Right lobe of liver (tissue), 6 donors: ENCODE data around the gene IGLON5. TPM values are rescaled to one million over a fixed set of nuclear protein-coding genes. Genes with fewer than 3 reads are reported as not detected.

Experiments used
- ATAC-seq, 4 donors: fragments of 200-7000 bp; cut with Tn5 transposase; one replicate each; pipeline ENCODE4 v1.9.1; 2020; ENCODE audit warnings: mild to moderate bottlenecking in 4 of 4, moderate library complexity in 4 of 4
- DNase-seq, 3 donors: peaks; one replicate each; pipeline ENCODE4 v3.0.0-alpha.2; 2020
- H3K27ac ChIP-seq, 3 donors: fragments of 200-600 bp; one replicate each; pipeline ENCODE4 v1.8.0; 2022
- H3K27me3 ChIP-seq, 2 donors: fragments of 200-600 bp; one replicate each; pipeline ENCODE4 v1.8.0; 2022
- H3K36me3 ChIP-seq, 4 donors: fragments of 200-600 bp; sonication (generic) in 1 of 4; one replicate each; pipeline versions ENCODE4 v1.5.1 to v1.8.0; 2017 to 2022; ENCODE audit warnings: control low read depth in 1 of 4
- H3K4me1 ChIP-seq, 4 donors: fragments of 200-600 bp; sonication (generic) in 1 of 4; one replicate each; pipeline versions ENCODE4 v1.5.1 to v1.8.0; 2017 to 2022; ENCODE audit warnings: control low read depth in 1 of 4
- H3K4me3 ChIP-seq, 3 donors: fragments of 200-600 bp; one replicate each; pipeline ENCODE4 v1.8.0; 2022
- H3K9me3 ChIP-seq, 4 donors: fragments of 200-600 bp; sonication (generic) in 1 of 4; one replicate each; pipeline versions ENCODE4 v1.5.1 to v1.8.0; 2017 to 2022; ENCODE audit warnings: control low read depth in 1 of 4
- CTCF ChIP-seq, 4 donors: fragments of 200-600 bp in 3 of 4; fragments of 450-650 bp in 1 of 4; IDR thresholded peaks; one replicate each; pipeline versions ENCODE4 v1.5.1 to v1.8.0; 2016 to 2022; ENCODE audit warnings: antibody characterized with exemption in 4 of 4, mild to moderate bottlenecking in 2 of 4
- POLR2A ChIP-seq: fragments of 450-650 bp; IDR thresholded peaks from one replicate; pipeline ENCODE4 v1.6.1; 2017; ENCODE audit warnings: antibody characterized with exemption, mild to moderate bottlenecking
- WGBS: methylation state at CpG from one replicate; pipeline ENCODE4 v1.1.6; 2018; ENCODE audit warnings: low coverage, low lambda C conversion rate; ENCODE audit not compliant: insufficient coverage; ENCODE audit errors: missing lambda C conversion rate; 5-methylcytosine and 5-hydroxymethylcytosine counted together
- intact Hi-C, 2 donors: fragments of 100-400 bp; cut with DNase I; formaldehyde crosslinking; loops; one replicate each; pipeline versions ENCODE4 v1.11.2 to v1.14.1; 2022
- total RNA-seq, 6 experiments: library from RNA; depleted of rRNA in 2 of 6; stranded (reverse); fragments of >200 nt in 2 of 6; fragmentation: NEBNext Ultra II Directional in 3 of 6; extraction: Animal tissue kit (Norgen Biotek cat#: 25700) in 3 of 6; gene quantifications; one replicate each; pipeline versions ENCODE4 v1.1.0 to v1.2.4, GENCODE V29; 2016 to 2023
- donor health status: DM: no; HTN: yes; CAD: no.
- donor health status: DM: no; HTN: no; CAD: no.
- donor health status: DM: no; HTN: no; CAD: no.
- donor health status: DM: no; HTN: yes; CAD: no.
- donor health status: DM: no; HTN: yes; CAD: no.

Gene IGLON5
- total RNA-seq, 6 experiments from 2014 or later: 0.27 to 0.80 (median 0.49) TPM

GRCh38 chr19:51370230-51370629 lies 58.8 kb downstream of the IGLON5 start:
- DNase-seq: no peak
- no peak overlapping the region for H3K4me3 ChIP-seq
- H3K27ac ChIP-seq: no peak overlapping the region
- TF ChIP-seq POLR2A: no peak
- no peak for TF ChIP-seq CTCF (IDR thresholded peaks at IDR 0.05)
- no peaks in the 10 kb centered on the region for H3K27me3 ChIP-seq
- no peaks in the 10 kb centered on the region for H3K9me3 ChIP-seq
- H3K4me1 ChIP-seq: peaks cover 0 to 4% (median 0%) of the 10 kb centered on the region in 4 donors
- intact Hi-C loops: no loop called here
- H3K36me3 ChIP-seq: no peaks in the 10 kb centered on the region
- WGBS: 62% methylated on average over 2 of the region's 4 CpGs
- ATAC-seq: no peak

- WGBS: 68% methylated on average over 7 of the region's 8 CpGs
- ATAC-seq (no peak), DNase-seq (no peak)
- no peaks in the 10 kb centered on the region for H3K9me3 ChIP-seq
- no peak overlapping the region for H3K4me3 ChIP-seq
- TF ChIP-seq POLR2A: no peak
- TF ChIP-seq CTCF (IDR thresholded peaks at IDR 0.05): no peak
- no peaks in the 10 kb centered on the region for H3K27me3 ChIP-seq
- peak overlapping the region in 1 of 3 donors; percentile 8 for H3K27ac ChIP-seq
- H3K36me3 ChIP-seq: no peaks in the 10 kb centered on the region
- peaks cover 0 to 4% (median 0%) of the 10 kb centered on the region in 4 donors for H3K4me1 ChIP-seq
- intact Hi-C loops: no loop called here
Measured at GRCh38 chr19:51371186-51371690, 59.8 kb downstream of the IGLON5 start.

- intact Hi-C loops: no loop called here
- no peaks in the 10 kb centered on the region for H3K27me3 ChIP-seq
- H3K9me3 ChIP-seq: no peaks in the 10 kb centered on the region
- peaks cover 0 to 4% (median 0%) of the 10 kb centered on the region in 4 donors for H3K4me1 ChIP-seq
- TF ChIP-seq CTCF (IDR thresholded peaks at IDR 0.05): no peak
- TF ChIP-seq POLR2A: no peak
- H3K4me3 ChIP-seq: peak overlapping the region in 1 of 3 donors; percentile 21
- H3K27ac ChIP-seq: peak overlapping the region in 1 of 3 donors; percentile 8
- DNase-seq (peak in 1 of 3 donors; percentile 46), ATAC-seq (no peak)
- 71% methylated on average over 6 of the region's 18 CpGs for WGBS
- H3K36me3 ChIP-seq: no peaks in the 10 kb centered on the region
Measured at GRCh38 chr19:51372021-51372648, 60.7 kb downstream of the IGLON5 start.

GRCh38 chr19:51372649-51373504 lies 61.4 kb downstream of the IGLON5 start, which contains the start of gene NKG7:
Gene NKG7 (minus strand): TSS chr19:51372654. CDS start chr19:51372535, 119 bp downstream.
- Histone ChIP-seq H3K27ac (peak within 1 kb of the TSS in 1 of 3 donors; percentile 8), H3K36me3 (no peaks in the 10 kb centered on the region), H3K4me3 (peak within 1 kb of the TSS in 1 of 3 donors; percentile 21), H3K27me3 (no peaks in the 10 kb centered on the region), H3K4me1 (peaks cover 0 to 4% (median 0%) of the 10 kb centered on the region in 4 donors), H3K9me3 (no peaks in the 10 kb centered on the region)
- DNase-seq: peak in 1 of 3 donors; percentile 55
- ATAC-seq: peak in 2 of 4 donors; percentile 10 to 16
- TF ChIP-seq CTCF (IDR thresholded peaks at IDR 0.05) (no peak), POLR2A (no peak)
- 29% methylated on average over 4 of the region's 9 CpGs for WGBS
- intact Hi-C loops: no loop called here
